ENCODE results near the gene ZNF69. TPM values are rescaled to one million over a fixed set of nuclear protein-coding genes. Genes with fewer than 3 reads are reported as not detected.
"Not testable (repeated sequence)": the region's sequence is repeated elsewhere in the genome, so short reads cannot be mapped to it uniquely, and the experiment has no call there.

Gene ZNF69
- total and polyA plus RNA-seq, 2 experiments from 2014 or later: 13.8 to 51.7 TPM

- peaks cover 2% of the 10 kb centered on the region for H3K79me2 ChIP-seq
- H3K27me3 ChIP-seq: no peaks in the 10 kb centered on the region
- H3K36me3 ChIP-seq (replicated peaks; ENCODE audit: insufficient read depth, low read depth): no peaks in the 10 kb centered on the region
- 44% methylated on average over 51 of the region's 59 CpGs for WGBS (ENCODE audit: low lambda C conversion rate, missing lambda C conversion rate)
- no peaks in the 10 kb centered on the region for H3K9me2 ChIP-seq (replicated peaks; ENCODE audit: insufficient read depth)
- no peaks in the 10 kb centered on the region for H3K4me1 ChIP-seq (ENCODE audit: insufficient read depth)
- H3K4me3 ChIP-seq: peak within 1 kb of the TSS; percentile 39
- peak within 1 kb of the TSS; percentile 79 for H3K4me2 ChIP-seq
- H4K20me1 ChIP-seq (ENCODE audit: insufficient read depth, poor library complexity, severe bottlenecking): no peaks in the 10 kb centered on the region
- TF ChIP-seq EZH2 (IDR thresholded peaks at IDR 0.05; ENCODE audit: borderline replicate concordance) (no peak), EZH2phosphoT487 (IDR thresholded peaks at IDR 0.05; ENCODE audit: low read depth, severe bottlenecking, unreplicated experiment) (no peak), CTCF (IDR thresholded peaks at IDR 0.05; ENCODE audit: poor library complexity) (no peak)
- peak; percentile 86 for DNase-seq (ENCODE audit: low spot score)
- H3K27ac ChIP-seq: peak within 1 kb of the TSS; percentile 73
- no peaks in the 10 kb centered on the region for H3K9me3 ChIP-seq (ENCODE audit: low read depth)
- H2AFZ ChIP-seq: no peak within 1 kb of the TSS
Observed at GRCh38 chr19:11848594-11849469, 38.8 kb upstream of the ZNF69 start, which contains the start of gene ZNF439. ZNF439 (plus strand) TSS chr19:11848726; CDS start chr19:11848868, 142 bp downstream.

GRCh38 chr19:11850289-11850688 lies 37.3 kb upstream of the ZNF69 start:
- H2AFZ ChIP-seq; H3K4me2 ChIP-seq; H3K27me3 ChIP-seq; H3K4me1 ChIP-seq (ENCODE audit: insufficient read depth); H3K27ac ChIP-seq; H3K4me3 ChIP-seq; H3K36me3 ChIP-seq (replicated peaks; ENCODE audit: insufficient read depth, low read depth); H4K20me1 ChIP-seq (ENCODE audit: insufficient read depth, poor library complexity, severe bottlenecking); DNase-seq (ENCODE audit: low spot score); H3K79me2 ChIP-seq; H3K9me2 ChIP-seq (replicated peaks; ENCODE audit: insufficient read depth); H3K9me3 ChIP-seq (ENCODE audit: low read depth): not testable (repeated sequence)
- 74% methylated on average over 4 of the region's 4 CpGs for WGBS (ENCODE audit: low lambda C conversion rate, missing lambda C conversion rate)

GRCh38 chr19:11853358-11853757 lies 34.2 kb upstream of the ZNF69 start:
- 64% methylated on average over 3 of the region's 3 CpGs for WGBS (ENCODE audit: low lambda C conversion rate, missing lambda C conversion rate)

More at GRCh38 chr19:11853358-11853757, 34.2 kb upstream of the ZNF69 start:
- Histone ChIP-seq H2AFZ (no peak overlapping the region), H3K4me1 (ENCODE audit: insufficient read depth) (no peaks in the 10 kb centered on the region), H3K79me2 (peaks cover 2% of the 10 kb centered on the region), H3K4me2 (no peak overlapping the region), H3K4me3 (no peak overlapping the region), H3K9me3 (ENCODE audit: low read depth) (no peaks in the 10 kb centered on the region), H3K36me3 (replicated peaks; ENCODE audit: insufficient read depth, low read depth) (no peaks in the 10 kb centered on the region), H4K20me1 (ENCODE audit: insufficient read depth, poor library complexity, severe bottlenecking) (no peaks in the 10 kb centered on the region), H3K9me2 (replicated peaks; ENCODE audit: insufficient read depth) (no peaks in the 10 kb centered on the region), H3K27me3 (no peaks in the 10 kb centered on the region), H3K27ac (no peak overlapping the region)
- no peak for DNase-seq (ENCODE audit: low spot score)
- TF ChIP-seq EZH2 (IDR thresholded peaks at IDR 0.05; ENCODE audit: borderline replicate concordance): no peak
- no peak for TF ChIP-seq EZH2phosphoT487 (IDR thresholded peaks at IDR 0.05; ENCODE audit: low read depth, severe bottlenecking, unreplicated experiment)
- TF ChIP-seq CTCF (IDR thresholded peaks at IDR 0.05; ENCODE audit: poor library complexity): no peak

All from hepatocyte (in vitro differentiated cells).